Cerebellar nuclear complex (tissue), 1 donor: ENCODE measurements around the gene FKBP2.

Experiments
- DNase-seq, 2 experiments: peaks; one replicate each; lab custom pipeline; 2025; lab: John Stamatoyannopoulos, UW

FKBP2 gene

DNA sequence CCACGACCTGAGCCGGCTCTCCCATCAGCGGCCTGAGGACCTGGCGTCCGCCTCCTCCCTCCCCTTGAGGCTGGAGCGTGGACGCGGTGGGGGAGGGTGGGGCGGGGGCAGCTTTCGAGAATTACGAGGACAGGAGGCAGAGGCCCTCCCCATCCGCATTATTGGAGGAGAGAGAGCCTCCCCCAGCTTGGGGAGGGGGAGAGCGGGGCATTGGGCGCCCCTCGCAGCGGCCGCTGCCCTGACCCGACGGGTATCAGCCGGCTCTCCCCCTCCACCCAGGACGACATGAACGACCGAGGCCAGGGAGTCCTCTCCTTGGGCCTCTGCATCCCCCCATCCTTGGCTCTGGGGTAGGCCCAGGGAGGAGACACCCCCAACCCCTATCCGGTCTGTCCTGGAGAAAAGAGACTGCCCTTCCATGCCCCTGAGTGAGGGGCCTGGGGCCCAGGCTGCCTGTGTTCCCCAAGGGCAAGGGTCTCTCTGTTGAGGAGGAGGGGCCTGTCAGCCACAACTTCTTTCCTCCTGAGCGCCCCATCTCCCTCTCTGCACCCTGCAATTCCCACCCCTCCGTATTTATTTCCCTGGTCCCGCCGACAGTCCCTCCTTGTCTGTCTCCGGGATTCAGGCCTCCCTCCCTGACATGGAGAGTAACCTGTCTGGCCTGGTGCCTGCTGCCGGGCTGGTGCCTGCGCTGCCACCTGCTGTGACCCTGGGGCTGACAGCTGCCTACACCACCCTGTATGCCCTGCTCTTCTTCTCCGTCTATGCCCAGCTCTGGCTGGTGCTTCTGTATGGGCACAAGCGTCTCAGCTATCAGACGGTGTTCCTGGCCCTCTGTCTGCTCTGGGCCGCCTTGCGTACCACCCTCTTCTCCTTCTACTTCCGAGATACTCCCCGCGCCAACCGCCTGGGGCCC is 45.2 kb downstream of the FKBP2 start:
- DNase-seq = no peak

DNA sequence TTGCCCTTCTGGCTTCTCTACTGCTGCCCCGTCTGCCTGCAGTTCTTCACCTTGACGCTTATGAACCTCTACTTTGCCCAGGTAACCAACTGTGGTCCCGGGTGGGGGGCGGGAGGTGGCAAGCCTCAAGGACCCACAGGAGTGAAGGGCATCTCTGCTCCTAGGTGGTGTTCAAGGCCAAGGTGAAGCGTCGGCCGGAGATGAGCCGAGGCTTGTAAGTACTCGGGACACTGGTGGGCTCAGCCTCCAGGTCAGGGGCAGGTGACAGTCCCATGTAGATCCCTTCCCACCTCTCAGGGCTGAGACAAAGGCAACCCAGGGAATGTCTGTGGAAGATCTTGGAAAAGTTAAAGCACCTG is 45.9 kb downstream of the FKBP2 start:
- DNase-seq = no peak

DNA sequence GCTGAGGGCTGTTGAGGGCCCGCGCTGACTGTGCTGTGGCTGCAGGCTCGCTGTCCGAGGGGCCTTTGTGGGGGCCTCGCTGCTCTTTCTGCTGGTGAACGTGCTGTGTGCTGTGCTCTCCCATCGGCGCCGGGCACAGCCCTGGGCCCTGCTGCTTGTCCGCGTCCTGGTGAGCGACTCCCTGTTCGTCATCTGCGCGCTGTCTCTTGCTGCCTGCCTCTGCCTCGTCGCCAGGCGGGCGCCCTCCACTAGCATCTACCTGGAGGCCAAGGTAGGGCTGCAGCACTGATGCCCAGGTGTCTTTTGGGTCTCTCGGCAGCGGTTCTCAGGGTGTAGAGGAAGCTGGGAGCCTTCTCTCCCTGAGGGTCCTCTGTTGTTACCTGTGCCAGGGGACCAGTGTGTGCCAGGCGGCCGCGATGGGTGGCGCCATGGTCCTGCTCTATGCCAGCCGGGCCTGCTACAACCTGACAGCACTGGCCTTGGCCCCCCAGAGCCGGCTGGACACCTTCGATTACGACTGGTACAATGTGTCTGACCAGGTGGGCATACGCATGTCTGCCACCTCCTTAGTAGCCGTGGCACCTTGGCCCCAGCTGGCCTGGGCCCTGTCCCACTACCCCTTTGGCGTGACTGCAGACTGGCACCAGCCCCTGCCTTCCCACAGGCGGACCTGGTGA is 46.9 kb downstream of the FKBP2 start:
- no peak for DNase-seq

DNA sequence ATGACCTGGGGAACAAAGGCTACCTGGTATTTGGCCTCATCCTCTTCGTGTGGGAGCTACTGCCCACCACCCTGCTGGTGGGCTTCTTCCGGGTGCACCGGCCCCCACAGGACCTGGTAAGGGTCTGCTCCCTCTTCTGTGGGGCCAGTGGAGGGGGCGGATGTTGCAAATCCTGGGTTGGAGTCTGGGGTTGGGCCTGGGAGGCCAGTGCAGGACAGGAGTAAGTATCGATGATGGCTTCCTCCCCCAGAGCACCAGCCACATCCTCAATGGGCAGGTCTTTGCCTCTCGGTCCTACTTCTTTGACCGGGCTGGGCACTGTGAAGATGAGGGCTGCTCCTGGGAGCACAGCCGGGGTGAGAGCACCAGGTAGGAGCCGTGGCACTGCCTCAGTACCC is 47.5 kb downstream of the FKBP2 start:
- DNase-seq = no peak

DNA sequence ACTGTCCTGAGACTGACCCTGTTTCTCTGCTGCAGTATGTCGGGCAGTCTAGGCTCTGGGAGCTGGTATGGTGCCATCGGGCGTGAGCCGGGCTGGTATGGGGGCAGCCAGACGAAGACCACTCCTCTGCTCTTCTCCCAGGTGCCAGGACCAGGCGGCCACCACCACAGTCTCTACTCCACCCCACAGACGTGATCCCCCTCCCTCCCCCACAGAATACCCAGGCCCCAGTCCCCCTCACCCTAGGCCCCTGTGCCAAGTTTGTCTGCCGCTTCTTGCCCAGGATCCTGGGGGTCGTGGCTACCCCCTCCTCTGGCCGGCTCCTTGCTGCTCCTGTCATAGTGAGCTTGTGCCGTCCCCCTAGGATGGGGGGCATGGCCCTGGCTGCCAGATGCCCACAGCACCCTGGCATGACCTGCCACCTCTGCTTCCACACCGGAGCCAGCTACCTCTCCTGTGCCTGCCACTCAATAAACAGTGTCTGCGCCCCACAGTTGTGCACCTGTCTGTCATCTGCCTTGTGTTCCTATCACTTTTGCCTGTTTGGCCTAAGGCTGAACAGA is 48.2 kb downstream of the FKBP2 start:
- no peak for DNase-seq

DNA sequence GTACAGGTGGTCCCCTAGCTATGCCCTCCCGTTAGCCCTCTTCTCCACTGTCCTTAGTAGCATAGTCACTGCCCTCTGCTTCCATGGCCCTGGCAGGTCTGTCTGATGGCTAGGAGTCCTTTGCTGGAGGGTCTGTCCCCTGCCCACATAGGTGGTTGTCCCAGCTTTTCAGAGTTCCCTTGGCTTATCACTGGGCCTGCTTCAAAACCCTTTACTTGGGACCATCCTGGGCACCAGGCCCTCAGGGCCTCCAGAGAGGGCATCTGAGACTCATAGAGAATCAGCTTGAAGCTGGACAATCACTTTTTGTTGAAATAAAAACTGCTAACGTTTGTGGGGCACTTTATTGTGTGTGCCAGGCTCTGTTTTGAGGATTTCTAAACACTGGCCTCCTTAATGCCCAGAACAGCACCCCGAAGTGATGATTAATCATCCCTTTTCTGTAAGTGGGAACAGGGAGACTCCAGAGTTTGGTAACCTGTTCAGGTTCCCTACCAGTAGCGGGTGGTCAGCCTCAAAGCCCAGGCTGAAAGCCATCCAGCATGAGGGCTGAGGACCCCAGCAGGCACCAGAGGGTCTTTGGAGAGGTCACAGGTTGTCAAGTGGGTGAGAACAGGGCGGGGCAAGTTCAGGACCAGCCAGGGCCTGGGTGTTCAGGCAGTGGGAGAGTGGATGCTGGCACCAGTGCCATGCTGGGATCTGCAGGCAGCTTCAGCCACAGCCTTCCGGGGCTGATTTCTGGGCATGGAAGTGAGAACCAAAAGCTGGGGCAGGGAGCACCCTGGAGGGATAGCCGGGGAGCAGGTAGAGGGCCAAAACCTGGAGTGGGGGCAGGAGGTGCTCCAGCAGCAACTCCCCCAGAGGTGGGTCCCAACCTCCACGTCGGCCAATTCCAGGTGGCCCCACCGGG is 49.7 kb downstream of the FKBP2 start:
- no peak for DNase-seq

DNA sequence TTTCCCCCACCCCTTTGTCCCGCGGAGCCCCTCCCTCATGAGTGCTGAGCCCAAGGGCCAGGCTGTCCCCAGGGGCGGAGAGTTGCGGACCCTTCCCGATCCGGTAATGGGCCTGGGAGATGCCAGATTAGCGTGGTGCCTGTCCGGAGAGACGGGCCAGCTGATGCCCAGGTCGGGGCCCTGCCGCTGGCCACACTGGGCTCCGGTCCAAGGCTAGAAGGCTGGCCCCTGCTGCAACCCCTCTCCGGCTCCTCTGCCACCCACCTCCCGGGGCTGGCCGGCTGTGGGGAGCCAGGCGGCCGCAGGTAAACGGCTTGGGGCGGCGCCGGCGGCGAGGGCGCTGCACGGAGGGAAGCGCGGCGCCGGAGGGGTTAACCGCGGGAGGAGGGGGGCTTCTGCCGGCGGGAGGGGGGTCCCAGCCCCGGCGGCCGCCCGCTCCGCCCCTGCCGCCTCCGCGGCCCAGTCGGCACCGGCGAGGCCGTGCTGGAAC is 50.4 kb downstream of the FKBP2 start, which contains the start of gene KCNK4:
Gene KCNK4 (plus strand): TSS at position 41 of the 490 bp plus-strand sequence. CDS start 1,717 bp downstream, outside the sequence.
- DNase-seq = no peak

DNA sequence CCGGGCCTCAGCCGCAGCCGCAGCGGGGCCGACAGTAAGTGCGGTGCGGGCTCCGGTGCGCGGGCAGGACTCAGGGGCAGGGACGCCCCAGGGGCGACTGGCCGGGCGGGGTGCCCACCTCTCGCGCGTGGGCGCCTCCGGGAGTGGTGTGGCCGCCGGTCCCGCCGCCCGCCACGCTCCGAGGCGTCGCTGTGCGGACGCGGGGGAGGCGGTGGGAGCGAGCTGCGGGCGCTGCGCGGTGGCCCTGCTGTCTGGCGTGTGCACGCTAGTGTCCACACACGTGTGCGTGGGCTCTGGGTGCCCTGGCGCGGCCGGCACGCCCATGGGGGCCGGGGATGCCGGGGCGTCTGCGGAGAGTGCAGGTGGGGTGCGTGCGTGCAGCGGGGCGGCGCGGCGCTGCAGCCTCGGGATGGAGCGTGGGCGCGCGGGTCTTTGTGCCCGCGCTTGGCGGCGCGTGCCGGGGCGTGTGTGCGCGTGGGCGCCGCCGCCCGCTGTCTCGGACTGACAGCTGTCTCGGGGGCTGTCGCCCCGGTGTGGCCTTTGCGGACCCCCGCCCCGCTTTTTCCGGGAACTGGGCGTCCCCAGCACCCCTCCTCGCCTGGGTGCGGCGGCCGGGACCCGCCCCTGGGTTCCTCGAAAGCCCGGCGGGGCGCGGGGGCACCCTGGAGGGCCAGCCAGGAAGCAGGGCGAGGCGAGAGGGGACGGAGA is 51.0 kb downstream of the FKBP2 start:
- DNase-seq = no peak

DNA sequence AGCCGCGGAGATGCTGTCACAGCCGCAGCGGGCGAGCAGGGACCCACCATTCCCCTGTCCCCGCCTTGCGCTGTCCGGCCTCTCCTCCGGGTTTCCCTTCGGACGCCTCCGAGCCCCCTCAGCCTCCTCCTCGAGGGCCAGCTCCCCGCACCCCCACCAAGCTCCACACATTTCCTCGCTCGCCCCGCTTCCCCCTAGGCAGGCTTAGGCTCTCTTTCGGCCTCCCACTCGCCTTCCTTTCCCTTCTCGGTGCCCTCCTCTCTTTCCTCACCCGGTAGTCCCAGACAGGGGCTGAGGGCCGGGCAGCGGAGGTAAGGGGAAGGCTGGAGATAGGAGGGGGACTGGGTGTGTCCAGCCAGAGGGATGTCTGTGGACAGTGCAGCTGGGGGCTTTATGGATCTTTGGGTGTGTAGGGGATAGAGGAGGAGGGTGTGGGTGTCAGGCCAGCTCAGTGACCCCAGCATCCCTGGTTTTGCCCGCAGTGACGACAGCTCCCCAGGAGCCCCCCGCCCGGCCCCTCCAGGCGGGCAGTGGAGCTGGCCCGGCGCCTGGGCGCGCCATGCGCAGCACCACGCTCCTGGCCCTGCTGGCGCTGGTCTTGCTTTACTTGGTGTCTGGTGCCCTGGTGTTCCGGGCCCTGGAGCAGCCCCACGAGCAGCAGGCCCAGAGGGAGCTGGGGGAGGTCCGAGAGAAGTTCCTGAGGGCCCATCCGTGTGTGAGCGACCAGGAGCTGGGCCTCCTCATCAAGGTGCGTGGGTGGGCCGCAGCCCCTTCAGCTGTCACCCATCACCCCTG is 51.8 kb downstream of the FKBP2 start:
- no peak for DNase-seq
